ENCODE measurements around the gene THADA.
A peak's percentile ranks its signal among the peaks of the same experiment; 100 is the strongest.

The THADA gene

GRCh38 chr2:43223521-43224001 lies 372.3 kb downstream of the THADA start:
- DNase-seq (ENCODE audit: low spot score) = no peak

GRCh38 chr2:43222475-43223309 lies 373.1 kb downstream of the THADA start:
- no peak for DNase-seq (ENCODE audit: low spot score)

- DNase-seq (ENCODE audit: low spot score) = peak; percentile 59
These were observed 373.9 kb downstream of the THADA start for GRCh38 chr2:43221763-43222474.

GRCh38 chr2:43221124-43221762 lies 374.6 kb downstream of the THADA start:
- DNase-seq (ENCODE audit: low spot score) = no peak

GRCh38 chr2:43220760-43221123 lies 375.1 kb downstream of the THADA start:
- DNase-seq (ENCODE audit: low spot score) = no peak

- peak; percentile 28 for DNase-seq (ENCODE audit: low spot score)
These were observed 375.5 kb downstream of the THADA start for GRCh38 chr2:43220229-43220751.

- DNase-seq (ENCODE audit: low spot score) = peak; percentile 85
These were observed 376.2 kb downstream of the THADA start for GRCh38 chr2:43219383-43220228.

- peak; percentile 70 for DNase-seq (ENCODE audit: low spot score)
These were observed 377.0 kb downstream of the THADA start for GRCh38 chr2:43218702-43219382.

- DNase-seq (ENCODE audit: low spot score) = no peak
These were observed 377.6 kb downstream of the THADA start for GRCh38 chr2:43218155-43218701.

GRCh38 chr2:43217228-43218154 lies 378.3 kb downstream of the THADA start:
- DNase-seq (ENCODE audit: low spot score) = no peak

- DNase-seq (ENCODE audit: low spot score) = no peak
These were observed 379.2 kb downstream of the THADA start for GRCh38 chr2:43216629-43217028.

- DNase-seq (ENCODE audit: low spot score) = no peak
These were observed 380.1 kb downstream of the THADA start for GRCh38 chr2:43215673-43216255.

GRCh38 chr2:43214253-43214652 lies 381.6 kb downstream of the THADA start:
- no peak for DNase-seq (ENCODE audit: low spot score)

GRCh38 chr2:43212931-43213330 lies 382.9 kb downstream of the THADA start:
- DNase-seq (ENCODE audit: low spot score) = no peak

GRCh38 chr2:43212216-43212835 lies 383.5 kb downstream of the THADA start:
- no peak for DNase-seq (ENCODE audit: low spot score)

- no peak for DNase-seq (ENCODE audit: low spot score)
These were observed 385.2 kb downstream of the THADA start for GRCh38 chr2:43210467-43211303.

GRCh38 chr2:43210125-43210466 lies 385.7 kb downstream of the THADA start:
- no peak for DNase-seq (ENCODE audit: low spot score)

- no peak for DNase-seq (ENCODE audit: low spot score)
These were observed 386.6 kb downstream of the THADA start for GRCh38 chr2:43209204-43209717.

Measured in activated CD4-positive, alpha-beta T cell treated with anti-CD3 and anti-CD28 coated beads, Interleukin-2, Interleukin-4, amounts not matched to agents 100 ng/mL and 50 ng/mL, durations not matched to agents 16 hours and 8 hours (primary cell).